NCI-H345 (cell line): Measurements from ENCODE around the gene ARPC2.
"Not testable (repeated sequence)": the region's sequence is repeated elsewhere in the genome, so short reads cannot be mapped to it uniquely, and the experiment has no call there.

Experiments used
- DNase-seq: peaks from one replicate; lab custom pipeline; 2025; lab: John Stamatoyannopoulos, UW

Gene ARPC2

GRCh38 chr2:218216674-218217359 is at the start of gene ARPC2:
ARPC2 (plus strand) TSS chr2:218217189; CDS start chr2:218217471, 282 bp downstream.
- DNase-seq: peak; percentile 97

- no peak for DNase-seq
Observed at GRCh38 chr2:218168016-218168415, 49.0 kb upstream of the ARPC2 start.

DNA sequence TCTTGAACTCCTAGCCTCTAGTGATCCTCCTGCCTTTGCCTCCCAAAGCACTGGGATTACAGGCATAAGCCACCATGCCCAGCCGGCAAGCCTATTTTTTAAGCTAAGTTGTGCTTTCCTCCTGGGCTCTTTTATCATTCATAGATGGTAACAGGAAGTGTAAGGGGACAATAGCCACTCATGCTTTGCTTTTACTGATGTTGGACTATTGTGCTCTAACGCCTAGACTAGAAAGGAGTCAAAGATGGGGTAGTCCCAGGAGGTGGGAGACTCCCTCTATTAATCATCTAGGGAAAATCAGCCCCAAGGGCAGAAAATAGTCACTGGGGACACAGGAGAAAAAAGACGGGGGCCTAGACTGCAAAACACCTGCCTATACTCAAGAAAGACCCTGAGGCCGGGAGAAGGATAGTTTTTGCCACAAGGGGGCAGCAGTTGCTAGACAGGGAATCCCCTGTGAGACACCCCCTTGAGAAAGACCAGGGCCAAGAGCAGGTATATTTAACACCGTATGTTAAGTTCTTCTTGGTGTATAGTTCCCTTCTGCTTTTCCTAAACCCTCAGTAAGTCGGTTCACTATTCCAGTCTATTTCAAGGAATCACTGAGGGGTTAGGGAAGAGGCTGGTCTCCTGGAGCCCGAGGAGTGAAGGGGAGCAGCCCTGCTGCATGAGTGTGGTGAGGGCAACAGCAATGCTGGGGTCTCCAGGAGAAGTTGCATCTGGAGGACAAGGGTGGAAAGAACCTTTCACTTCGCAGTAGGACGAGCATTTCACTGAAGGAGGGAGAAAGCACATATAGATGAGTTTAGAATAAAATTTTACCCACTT is 48.1 kb upstream of the ARPC2 start:
- DNase-seq: peak; percentile 45

DNA sequence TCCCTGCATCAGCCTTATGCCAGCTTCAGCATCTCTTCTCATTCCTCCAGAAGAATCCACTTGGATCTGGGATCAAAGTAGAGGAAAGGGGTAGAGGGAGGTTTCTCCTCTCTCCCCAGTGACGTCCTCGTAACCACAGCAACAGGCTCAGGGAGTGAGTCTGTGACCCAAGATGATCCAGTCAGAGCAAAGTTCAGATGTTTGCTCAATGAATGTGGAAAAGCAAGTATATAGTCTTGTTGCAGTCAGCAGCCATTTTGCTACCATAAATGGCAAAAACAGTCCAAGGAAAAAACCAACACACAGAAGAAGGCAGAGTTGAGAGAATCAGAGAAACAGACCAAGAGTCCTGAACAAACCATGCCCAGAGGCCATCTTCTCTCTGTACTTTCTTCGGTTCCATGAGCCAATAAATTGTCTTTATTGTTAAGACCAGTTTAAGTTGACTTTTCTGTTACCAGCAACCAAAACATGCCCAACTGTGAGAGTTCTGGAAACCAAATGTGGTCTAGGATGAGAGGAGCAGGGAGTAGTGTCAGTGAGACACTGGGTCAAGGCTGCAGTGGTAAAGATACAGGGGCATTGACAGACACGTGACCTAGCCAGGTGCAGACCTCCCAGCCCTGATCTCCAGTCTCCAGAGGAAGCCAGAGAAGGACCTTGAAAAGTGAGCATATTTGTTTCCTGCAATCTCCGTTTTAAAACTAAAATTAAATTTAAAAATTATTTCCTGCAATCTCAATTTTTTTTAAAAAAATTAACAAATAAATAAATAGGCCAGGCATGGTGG is 47.0 kb upstream of the ARPC2 start:
- DNase-seq: no peak

DNA sequence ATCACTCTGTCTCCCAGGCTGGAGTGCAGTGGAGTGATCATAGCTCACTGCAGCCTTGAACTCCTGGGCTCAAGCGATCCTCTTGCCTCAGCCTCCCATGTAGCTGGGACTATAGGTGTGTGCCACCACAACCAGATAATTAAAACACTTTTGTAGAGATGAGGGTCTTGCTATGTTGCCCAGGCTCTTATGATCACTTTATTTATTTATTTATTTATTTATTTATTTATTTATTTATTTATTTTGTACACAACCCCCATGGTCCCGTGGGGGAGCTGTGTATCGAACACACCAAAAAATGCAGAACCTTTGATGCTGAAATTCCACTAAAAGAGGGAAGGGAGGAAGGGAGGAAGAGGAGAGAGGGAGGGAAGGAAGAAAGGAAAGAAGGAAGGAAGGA is 45.2 kb upstream of the ARPC2 start:
- not testable (repeated sequence) for DNase-seq

GRCh38 chr2:218172845-218173244 is 44.1 kb upstream of the ARPC2 start:
- no peak for DNase-seq

DNA sequence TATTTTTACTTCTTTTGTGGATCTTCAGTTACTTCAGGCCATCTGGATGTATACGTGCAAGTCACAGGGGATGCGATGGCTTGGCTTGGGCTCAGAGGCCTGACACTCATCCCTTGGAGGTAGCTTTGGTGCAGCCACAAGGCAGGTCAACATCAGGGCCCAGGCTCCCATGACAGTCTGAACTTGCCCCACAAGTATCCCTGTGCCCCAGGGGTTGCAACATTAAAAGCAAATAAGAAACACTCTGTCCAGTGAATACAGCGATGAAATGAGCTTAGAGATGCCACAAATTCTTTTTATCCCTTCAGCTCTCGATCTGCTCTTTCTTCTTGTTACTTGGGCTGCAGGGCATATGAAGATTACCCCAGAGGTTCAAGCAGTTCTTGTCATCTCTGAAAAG is 37.2 kb upstream of the ARPC2 start:
- no peak for DNase-seq

GRCh38 chr2:218180467-218181114 is 36.4 kb upstream of the ARPC2 start:
- DNase-seq: no peak

GRCh38 chr2:218184331-218184730 is 32.7 kb upstream of the ARPC2 start:
- no peak for DNase-seq

GRCh38 chr2:218186355-218186766 is 30.6 kb upstream of the ARPC2 start:
- peak; percentile 55 for DNase-seq

GRCh38 chr2:218186876-218187275 is 30.1 kb upstream of the ARPC2 start:
- DNase-seq: no peak

GRCh38 chr2:218187296-218188015 is 29.5 kb upstream of the ARPC2 start:
- no peak for DNase-seq

DNA sequence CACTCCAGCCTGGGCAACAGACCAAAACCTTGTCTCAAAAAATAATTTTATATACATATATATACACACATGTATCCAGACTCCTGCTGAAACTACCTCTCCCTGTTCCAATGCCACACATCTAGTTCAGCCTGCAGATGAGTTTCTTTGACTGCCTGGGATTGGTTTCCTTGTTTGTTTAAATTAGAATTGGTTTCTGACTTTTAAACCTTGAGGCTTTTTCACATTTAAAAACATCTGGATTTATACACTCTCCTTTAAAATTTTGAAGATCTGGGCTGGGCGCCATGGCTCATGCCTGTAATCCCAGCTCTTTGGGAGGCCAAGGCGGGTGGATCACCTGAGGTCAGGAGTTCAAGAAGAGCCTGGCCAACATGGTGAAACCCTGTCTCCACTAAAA is 28.5 kb upstream of the ARPC2 start:
- DNase-seq: no peak

DNA sequence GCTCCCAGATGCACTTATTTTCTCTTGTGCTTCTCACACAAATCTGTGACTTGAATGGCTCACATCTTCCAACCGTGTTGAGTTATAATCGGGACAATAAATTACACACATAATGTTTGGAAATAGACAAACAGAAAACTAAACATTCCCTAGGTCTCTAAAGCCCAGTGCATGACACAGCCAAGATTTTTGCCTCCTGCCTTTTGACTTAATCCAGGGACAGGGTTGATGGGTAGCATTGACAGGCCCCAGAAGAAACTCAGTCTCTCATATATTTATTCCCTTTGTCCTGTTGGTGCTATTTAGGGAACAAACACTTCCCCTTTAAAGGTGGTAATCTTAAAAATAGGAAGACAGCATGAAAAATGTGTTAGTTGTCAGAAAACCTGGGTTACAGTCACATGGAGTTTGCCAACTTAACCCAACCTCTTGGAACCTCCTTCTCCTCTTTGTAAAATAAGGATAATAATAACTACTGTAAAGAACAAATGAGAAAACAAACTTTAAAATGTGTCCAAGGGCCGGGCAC is 24.0 kb upstream of the ARPC2 start:
- DNase-seq: no peak

- no peak for DNase-seq
Observed at GRCh38 chr2:218193701-218194100, 23.3 kb upstream of the ARPC2 start.

GRCh38 chr2:218194880-218195279 is 22.1 kb upstream of the ARPC2 start:
- no peak for DNase-seq

DNA sequence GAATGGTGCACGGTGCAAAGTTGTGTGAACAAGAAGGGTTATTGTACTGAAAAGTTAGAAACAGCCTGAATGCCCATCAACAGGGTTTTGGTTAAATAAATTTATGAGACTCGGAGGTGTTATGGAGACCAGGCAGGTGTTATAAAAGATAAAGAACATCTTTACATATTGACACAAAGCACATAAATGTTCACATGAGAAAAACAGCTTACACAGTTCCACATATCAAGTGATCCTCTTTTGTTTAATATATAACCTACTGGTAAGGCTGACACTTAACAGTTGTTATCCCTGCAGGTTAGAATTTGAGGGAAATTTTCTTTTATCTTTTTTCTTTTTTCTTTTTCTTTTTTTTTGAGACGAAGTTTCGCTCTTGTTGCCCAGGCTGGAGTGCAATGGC is 20.0 kb upstream of the ARPC2 start:
- DNase-seq: no peak

DNA sequence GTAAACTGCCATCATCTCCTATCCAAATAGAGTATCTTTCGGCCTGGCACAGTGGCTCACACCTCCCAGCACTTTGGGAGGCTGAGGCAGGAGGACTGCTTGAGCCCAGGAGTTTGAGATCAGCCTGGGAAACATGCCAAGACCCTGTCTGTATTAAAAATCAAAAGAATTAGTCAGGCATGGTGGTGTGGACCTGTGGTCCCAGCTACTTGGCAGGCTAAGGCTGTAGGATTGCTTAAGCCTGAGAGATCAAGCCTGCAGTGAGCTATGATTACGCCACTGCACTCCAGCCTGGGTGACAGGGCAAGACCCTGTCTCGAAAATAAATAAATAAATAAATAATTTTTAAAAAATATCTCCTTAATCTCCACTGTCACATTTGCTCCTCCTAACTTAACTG is 14.7 kb upstream of the ARPC2 start:
- no peak for DNase-seq

DNA sequence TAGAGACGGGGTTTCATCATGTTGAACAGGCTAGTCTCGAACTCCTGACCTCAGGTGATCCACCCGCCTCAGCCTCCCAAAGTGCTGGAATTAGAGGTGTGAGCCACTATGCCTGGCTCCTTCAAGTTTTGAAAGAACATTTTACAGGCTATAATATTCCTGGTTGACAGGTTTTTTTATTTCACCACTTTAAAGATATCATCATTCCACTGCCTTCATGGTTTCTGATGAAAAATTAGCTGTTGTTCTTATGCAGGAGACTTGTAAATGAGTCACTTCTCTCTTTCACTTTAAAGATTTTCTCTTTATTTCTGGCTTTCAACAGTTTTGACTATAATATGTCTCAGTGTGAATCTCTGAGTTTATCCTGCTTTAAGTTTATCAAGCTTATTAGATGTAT is 7.9 kb upstream of the ARPC2 start:
- DNase-seq: no peak

GRCh38 chr2:218214116-218214515 is 2.9 kb upstream of the ARPC2 start:
- DNase-seq: no peak

- no peak for DNase-seq
Observed at GRCh38 chr2:218216336-218216673, 684 bp upstream of the ARPC2 start.
